DMS153 treated with DMSO at 0.1 percent for 48 hours (cell line): ENCODE results near the gene CYTL1.
"Not testable (repeated sequence)": the region's sequence is repeated elsewhere in the genome, so short reads cannot be mapped to it uniquely, and the experiment has no call there.

Experiments used
- DNase-seq: peaks from one replicate; lab custom pipeline; 2025; ENCODE audit not compliant: unreplicated experiment; lab: John Stamatoyannopoulos, UW

Gene CYTL1

GRCh38 chr4:5034206-5034605 lies 14.9 kb upstream of the CYTL1 start:
- DNase-seq: no peak

GRCh38 chr4:5033281-5033841 lies 14.1 kb upstream of the CYTL1 start:
- DNase-seq: no peak

- no peak for DNase-seq
Measured at GRCh38 chr4:5032813-5033212, 13.6 kb upstream of the CYTL1 start.

GRCh38 chr4:5030927-5031326 lies 11.7 kb upstream of the CYTL1 start:
- no peak for DNase-seq

- no peak for DNase-seq
Measured at GRCh38 chr4:5030221-5030620, 11.0 kb upstream of the CYTL1 start.

GRCh38 chr4:5029447-5029846 lies 10.2 kb upstream of the CYTL1 start:
- DNase-seq: no peak

- DNase-seq: no peak
Measured at GRCh38 chr4:5028480-5028879, 9.2 kb upstream of the CYTL1 start.

- no peak for DNase-seq
Measured at GRCh38 chr4:5027346-5027745, 8.1 kb upstream of the CYTL1 start.

- no peak for DNase-seq
Measured at GRCh38 chr4:5026371-5026770, 7.1 kb upstream of the CYTL1 start.

- no peak for DNase-seq
Measured at GRCh38 chr4:5024673-5025072, 5.4 kb upstream of the CYTL1 start.

- no peak for DNase-seq
Measured at GRCh38 chr4:5021546-5021945, 2.3 kb upstream of the CYTL1 start.

- no peak for DNase-seq
Measured at GRCh38 chr4:5020341-5020740, 1.1 kb upstream of the CYTL1 start.

GRCh38 chr4:5019796-5020195 lies 538 bp upstream of the CYTL1 start:
- DNase-seq: no peak

- no peak for DNase-seq
Measured at GRCh38 chr4:5018603-5019002, 655 bp downstream of the CYTL1 start.

- no peak for DNase-seq
Measured at GRCh38 chr4:5018096-5018495, 1.2 kb downstream of the CYTL1 start.

- no peak for DNase-seq
Measured at GRCh38 chr4:5014007-5014682, 5.1 kb downstream of the CYTL1 start.

- DNase-seq: no peak
Measured at GRCh38 chr4:5012958-5013357, 6.3 kb downstream of the CYTL1 start.

GRCh38 chr4:5012244-5012898 lies 6.9 kb downstream of the CYTL1 start:
- DNase-seq: no peak

- no peak for DNase-seq
Measured at GRCh38 chr4:5010984-5011383, 8.3 kb downstream of the CYTL1 start.

GRCh38 chr4:5009796-5010195 lies 9.5 kb downstream of the CYTL1 start:
- DNase-seq: no peak

- DNase-seq: not testable (repeated sequence)
Measured at GRCh38 chr4:5006932-5007331, 12.3 kb downstream of the CYTL1 start.

GRCh38 chr4:5004496-5004895 lies 14.8 kb downstream of the CYTL1 start:
- no peak for DNase-seq

GRCh38 chr4:5003918-5004317 lies 15.3 kb downstream of the CYTL1 start:
- DNase-seq: no peak
